Measurements from ENCODE around the gene BCAR1. TPM values are rescaled to one million over a fixed set of nuclear protein-coding genes. Genes with fewer than 3 reads are reported as not detected.
"Not testable (repeated sequence)": the region's sequence is repeated elsewhere in the genome, so short reads cannot be mapped to it uniquely, and the experiment has no call there.

BCAR1 gene
- total RNA-seq, 3 donors from 2014 or later (not counting 1 experiment from before 2014, with no cell fraction given) = not detected

- intact Hi-C loops (cut with micrococcal nuclease) = no loop called here
- Histone ChIP-seq H3K4me3 (ENCODE audit: low read length) (no peak overlapping the region), H3K36me3 (ENCODE audit: control insufficient read depth, insufficient read depth, low read length) (no peaks in the 10 kb centered on the region), H3K9me3 (ENCODE audit: control insufficient read depth, insufficient read depth, low read length) (no peaks in the 10 kb centered on the region), H3K4me1 (ENCODE audit: control insufficient read depth, insufficient read depth, low read length) (peaks cover 6% of the 10 kb centered on the region), H3K27ac (ENCODE audit: low read length) (no peak overlapping the region), H3K27me3 (ENCODE audit: control insufficient read depth, insufficient read depth, low read length) (no peaks in the 10 kb centered on the region)
- 100% methylated on average over 2 of the region's 2 CpGs for whole genome bisulfite sequencing (ENCODE audit: insufficient coverage)
- DNase-seq (no peak), ATAC-seq (no peak)
- Mint-ChIP-seq H3K27ac (no peak overlapping the region), H3K36me3 (no peaks in the 10 kb centered on the region), H3K27me3 (ENCODE audit: low read depth in 2 of 2) (no peaks in the 10 kb centered on the region), H3K4me3 (no peak overlapping the region), H3K9me3 (no peaks in the 10 kb centered on the region), H3K4me1 (peaks cover 0 to 12% of the 10 kb centered on the region in 2 donors)
- TF ChIP-seq, protein P1, sequence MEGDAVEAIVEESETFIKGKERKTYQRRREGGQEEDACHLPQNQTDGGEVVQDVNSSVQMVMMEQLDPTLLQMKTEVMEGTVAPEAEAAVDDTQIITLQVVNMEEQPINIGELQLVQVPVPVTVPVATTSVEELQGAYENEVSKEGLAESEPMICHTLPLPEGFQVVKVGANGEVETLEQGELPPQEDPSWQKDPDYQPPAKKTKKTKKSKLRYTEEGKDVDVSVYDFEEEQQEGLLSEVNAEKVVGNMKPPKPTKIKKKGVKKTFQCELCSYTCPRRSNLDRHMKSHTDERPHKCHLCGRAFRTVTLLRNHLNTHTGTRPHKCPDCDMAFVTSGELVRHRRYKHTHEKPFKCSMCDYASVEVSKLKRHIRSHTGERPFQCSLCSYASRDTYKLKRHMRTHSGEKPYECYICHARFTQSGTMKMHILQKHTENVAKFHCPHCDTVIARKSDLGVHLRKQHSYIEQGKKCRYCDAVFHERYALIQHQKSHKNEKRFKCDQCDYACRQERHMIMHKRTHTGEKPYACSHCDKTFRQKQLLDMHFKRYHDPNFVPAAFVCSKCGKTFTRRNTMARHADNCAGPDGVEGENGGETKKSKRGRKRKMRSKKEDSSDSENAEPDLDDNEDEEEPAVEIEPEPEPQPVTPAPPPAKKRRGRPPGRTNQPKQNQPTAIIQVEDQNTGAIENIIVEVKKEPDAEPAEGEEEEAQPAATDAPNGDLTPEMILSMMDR (IDR thresholded peaks at IDR 0.05) = no peak
These were observed 35.3 kb downstream of the BCAR1 start for GRCh38 chr16:75216127-75216526.

DNA sequence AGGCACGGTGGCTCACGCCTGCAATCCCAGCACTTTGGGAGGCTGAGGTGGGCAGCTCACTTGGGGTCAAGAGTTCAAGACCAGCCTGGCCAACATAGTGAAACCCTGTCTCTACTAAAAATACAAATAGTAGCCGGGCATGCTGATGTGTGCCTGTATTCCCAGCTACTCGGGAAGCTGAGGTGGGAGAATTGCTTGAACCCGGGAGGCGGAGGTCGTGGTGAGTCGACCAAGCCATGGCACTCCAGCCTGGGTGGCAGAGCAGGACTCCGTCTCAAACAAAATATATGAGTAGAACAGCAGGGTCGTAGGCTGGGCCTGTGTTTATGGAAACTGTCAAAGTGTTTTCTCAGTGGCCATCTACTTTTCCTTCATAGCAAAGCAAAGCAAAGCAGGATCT lies 40.1 kb downstream of the BCAR1 start:
- H3K9me3 ChIP-seq (ENCODE audit: control insufficient read depth, insufficient read depth, low read length); H3K27me3 Mint-ChIP-seq (ENCODE audit: low read depth in 2 of 2); H3K4me1 Mint-ChIP-seq; H3K27ac Mint-ChIP-seq; H3K27me3 ChIP-seq (ENCODE audit: control insufficient read depth, insufficient read depth, low read length); ATAC-seq; H3K4me3 ChIP-seq (ENCODE audit: low read length); H3K9me3 Mint-ChIP-seq; H3K36me3 ChIP-seq (ENCODE audit: control insufficient read depth, insufficient read depth, low read length); intact Hi-C loops (cut with micrococcal nuclease); H3K27ac ChIP-seq (ENCODE audit: low read length); DNase-seq; H3K4me3 Mint-ChIP-seq; H3K36me3 Mint-ChIP-seq; H3K4me1 ChIP-seq (ENCODE audit: control insufficient read depth, insufficient read depth, low read length): not testable (repeated sequence)
- 84% methylated on average over 10 of the region's 10 CpGs for WGBS (ENCODE audit: insufficient coverage)

- DNase-seq = no peak
- no peak overlapping the region for H3K4me3 ChIP-seq (ENCODE audit: low read length)
- ATAC-seq = no peak
- H3K36me3 ChIP-seq (ENCODE audit: control insufficient read depth, insufficient read depth, low read length) = no peaks in the 10 kb centered on the region
- no peaks in the 10 kb centered on the region for H3K9me3 Mint-ChIP-seq
- H3K27me3 Mint-ChIP-seq (ENCODE audit: low read depth in 2 of 2) = peaks cover 2 to 6% of the 10 kb centered on the region in 2 donors
- no peaks in the 10 kb centered on the region for H3K4me1 ChIP-seq (ENCODE audit: control insufficient read depth, insufficient read depth, low read length)
- no peaks in the 10 kb centered on the region for H3K4me1 Mint-ChIP-seq
- H3K27ac ChIP-seq (ENCODE audit: low read length) = no peak overlapping the region
- no peaks in the 10 kb centered on the region for H3K36me3 Mint-ChIP-seq
- TF ChIP-seq, protein P1 (IDR thresholded peaks at IDR 0.05) = no peak
- H3K27me3 ChIP-seq (ENCODE audit: control insufficient read depth, insufficient read depth, low read length) = no peaks in the 10 kb centered on the region
- intact Hi-C loops (cut with micrococcal nuclease) = no loop called here
- no peak overlapping the region for H3K4me3 Mint-ChIP-seq
- H3K9me3 ChIP-seq (ENCODE audit: control insufficient read depth, insufficient read depth, low read length) = no peaks in the 10 kb centered on the region
- 93% methylated on average over 4 of the region's 5 CpGs for WGBS (ENCODE audit: insufficient coverage)
- no peak overlapping the region for H3K27ac Mint-ChIP-seq
These were observed 41.5 kb downstream of the BCAR1 start for GRCh38 chr16:75209944-75210343.

GRCh38 chr16:75209514-75209913 lies 41.9 kb downstream of the BCAR1 start:
- H3K9me3 ChIP-seq (ENCODE audit: control insufficient read depth, insufficient read depth, low read length); H3K27me3 ChIP-seq (ENCODE audit: control insufficient read depth, insufficient read depth, low read length); H3K4me1 ChIP-seq (ENCODE audit: control insufficient read depth, insufficient read depth, low read length); ATAC-seq; H3K36me3 Mint-ChIP-seq; H3K27ac ChIP-seq (ENCODE audit: low read length); DNase-seq; intact Hi-C loops (cut with micrococcal nuclease); H3K36me3 ChIP-seq (ENCODE audit: control insufficient read depth, insufficient read depth, low read length); H3K4me3 ChIP-seq (ENCODE audit: low read length); H3K4me3 Mint-ChIP-seq; H3K27me3 Mint-ChIP-seq (ENCODE audit: low read depth in 2 of 2); H3K4me1 Mint-ChIP-seq; H3K9me3 Mint-ChIP-seq; H3K27ac Mint-ChIP-seq: not testable (repeated sequence)
- 66% methylated on average over 4 of the region's 7 CpGs for WGBS (ENCODE audit: insufficient coverage)

Data from natural killer cell (primary cell).